Bronchial epithelial cell (primary cell): Measurements from ENCODE around the gene MAPK8IP1. TPM values are rescaled to one million over a fixed set of nuclear protein-coding genes. Genes with fewer than 3 reads are reported as not detected.

ENCODE experiments used
- DNase-seq: peaks from one replicate; pipeline ENCODE4 v3.0.0-alpha.2; 2010; ENCODE audit warnings: low read depth
- FAIRE-seq: peaks from 2 replicates; lab custom pipeline; 2011; peaks lifted over from hg19 to GRCh38; lab: Jason Lieb, UNC
- H3K27me3 ChIP-seq: 2 replicates; pipeline ENCODE4 v1.5.1; 2011; ENCODE audit warnings: low read length; ENCODE audit not compliant: control insufficient read depth, insufficient read depth
- H3K36me3 ChIP-seq: 2 replicates; pipeline ENCODE4 v1.5.1; 2011; ENCODE audit warnings: low read length; ENCODE audit not compliant: control insufficient read depth, insufficient read depth
- H3K4me3 ChIP-seq: 2 replicates; pipeline ENCODE4 v1.5.1; 2011; ENCODE audit warnings: mild to moderate bottlenecking, low read depth, low read length, control low read depth
- total RNA-seq: library from RNA; depleted of rRNA; stranded (reverse); fragments of >200 nt; gene quantifications from 2 replicates; pipeline ENCODE4 v1.2.1, GENCODE V29; 2014
- TF ChIP-seq, protein P1 (sequence below): IDR thresholded peaks from 2 replicates; pipeline ENCODE4 v1.5.1; 2011; ENCODE audit warnings: mild to moderate bottlenecking, moderate library complexity, low read length, control low read depth, inconsistent platforms; ENCODE audit not compliant: insufficient read depth, severe bottlenecking

The MAPK8IP1 gene
- total RNA-seq, 1 donor from 2014 or later: 0.26 TPM

DNA sequence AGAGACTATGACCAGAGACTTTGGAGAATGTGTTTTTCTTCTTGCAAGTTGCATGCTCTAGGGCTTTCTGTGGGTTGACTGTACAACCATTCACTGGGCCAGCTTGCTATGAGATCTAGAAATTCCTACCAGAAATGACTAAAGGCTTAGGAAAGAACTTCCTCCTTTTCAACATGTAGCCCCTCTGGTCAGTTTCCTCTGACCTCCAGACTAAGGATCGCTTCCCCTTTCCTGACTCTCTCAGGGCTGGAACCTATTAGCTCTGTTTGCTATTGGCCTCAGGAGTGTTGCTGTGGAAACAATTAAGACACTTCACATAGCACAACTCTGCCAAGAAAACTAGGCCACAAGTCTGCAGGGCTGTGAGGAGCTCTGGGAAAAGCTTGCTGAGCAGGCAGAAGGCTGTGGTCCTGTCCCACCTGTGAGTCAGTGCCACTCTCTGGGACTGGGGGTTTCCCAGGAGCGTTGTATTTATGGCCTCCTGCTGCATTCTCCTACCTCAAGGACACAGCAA, 27.4 kb upstream of the MAPK8IP1 start:
- no peak overlapping the region for H3K4me3 ChIP-seq
- TF ChIP-seq, protein P1, sequence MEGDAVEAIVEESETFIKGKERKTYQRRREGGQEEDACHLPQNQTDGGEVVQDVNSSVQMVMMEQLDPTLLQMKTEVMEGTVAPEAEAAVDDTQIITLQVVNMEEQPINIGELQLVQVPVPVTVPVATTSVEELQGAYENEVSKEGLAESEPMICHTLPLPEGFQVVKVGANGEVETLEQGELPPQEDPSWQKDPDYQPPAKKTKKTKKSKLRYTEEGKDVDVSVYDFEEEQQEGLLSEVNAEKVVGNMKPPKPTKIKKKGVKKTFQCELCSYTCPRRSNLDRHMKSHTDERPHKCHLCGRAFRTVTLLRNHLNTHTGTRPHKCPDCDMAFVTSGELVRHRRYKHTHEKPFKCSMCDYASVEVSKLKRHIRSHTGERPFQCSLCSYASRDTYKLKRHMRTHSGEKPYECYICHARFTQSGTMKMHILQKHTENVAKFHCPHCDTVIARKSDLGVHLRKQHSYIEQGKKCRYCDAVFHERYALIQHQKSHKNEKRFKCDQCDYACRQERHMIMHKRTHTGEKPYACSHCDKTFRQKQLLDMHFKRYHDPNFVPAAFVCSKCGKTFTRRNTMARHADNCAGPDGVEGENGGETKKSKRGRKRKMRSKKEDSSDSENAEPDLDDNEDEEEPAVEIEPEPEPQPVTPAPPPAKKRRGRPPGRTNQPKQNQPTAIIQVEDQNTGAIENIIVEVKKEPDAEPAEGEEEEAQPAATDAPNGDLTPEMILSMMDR: no peak
- H3K27me3 ChIP-seq: no peaks in the 10 kb centered on the region
- no peak for DNase-seq
- peaks cover 9% of the 10 kb centered on the region for H3K36me3 ChIP-seq
- no peak for FAIRE-seq

DNA sequence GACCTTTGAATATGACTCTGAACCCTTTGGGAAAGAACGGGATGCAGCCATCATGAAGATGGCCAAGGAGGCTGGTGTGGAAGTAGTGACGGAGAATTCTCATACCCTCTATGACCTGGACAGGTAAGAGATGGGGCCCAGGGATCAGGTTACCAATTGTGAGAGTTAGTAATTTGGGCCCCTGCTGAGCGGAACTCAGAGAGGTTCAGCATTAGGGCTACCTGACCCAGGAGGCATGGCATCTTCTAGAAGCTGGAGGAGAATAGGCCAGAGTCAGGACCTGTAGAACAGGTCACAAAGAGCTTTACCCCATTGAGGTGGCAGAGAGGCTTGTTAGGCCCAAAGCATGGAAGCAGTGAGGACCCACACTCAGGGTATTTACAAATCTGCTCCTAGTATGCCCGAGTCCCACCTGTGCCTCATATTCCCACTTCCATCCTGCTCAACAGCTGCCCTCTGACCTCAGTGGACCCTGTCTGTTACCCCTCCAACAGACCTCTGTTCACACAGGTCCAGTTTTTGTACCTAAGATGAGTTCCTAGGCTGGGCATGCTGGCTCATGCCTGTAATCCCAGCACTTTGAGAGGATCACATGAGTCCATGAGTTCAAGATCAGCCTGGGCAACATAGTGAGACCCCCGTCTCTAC, 26.6 kb upstream of the MAPK8IP1 start:
- DNase-seq (no peak), FAIRE-seq (no peak)
- TF ChIP-seq, protein P1: no peak
- Histone ChIP-seq H3K27me3 (no peaks in the 10 kb centered on the region), H3K36me3 (peaks cover 12% of the 10 kb centered on the region), H3K4me3 (no peak overlapping the region)

- peaks cover 12% of the 10 kb centered on the region for H3K36me3 ChIP-seq
These were observed 25.8 kb upstream of the MAPK8IP1 start for GRCh38 chr11:45859661-45860140.

DNA sequence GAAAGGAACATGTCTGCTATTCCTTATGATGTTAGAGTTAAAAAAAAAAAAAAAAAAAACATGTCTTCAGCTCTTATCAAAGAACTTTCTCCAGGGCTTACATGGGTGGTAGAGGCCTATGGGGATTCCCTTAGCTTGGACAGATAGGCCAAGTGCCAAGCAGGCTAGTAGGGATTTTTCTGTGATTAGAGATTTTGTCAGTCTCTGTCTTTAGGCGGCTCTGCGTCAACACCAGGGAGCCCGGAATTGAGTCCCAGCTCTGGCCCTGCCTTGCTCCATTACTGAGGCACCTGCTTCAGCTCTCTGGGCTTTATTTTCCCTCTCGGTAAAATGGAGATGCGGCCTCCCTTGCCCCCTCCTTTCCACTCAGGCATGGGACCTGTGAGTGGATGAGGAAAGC, 25.1 kb upstream of the MAPK8IP1 start:
- no peak for FAIRE-seq
- H3K27me3 ChIP-seq: no peaks in the 10 kb centered on the region
- H3K36me3 ChIP-seq: peaks cover 12% of the 10 kb centered on the region
- H3K4me3 ChIP-seq: no peak overlapping the region
- DNase-seq: no peak
- TF ChIP-seq, protein P1: no peak

More at GRCh38 chr11:45859661-45860140, 25.8 kb upstream of the MAPK8IP1 start:
- H3K4me3 ChIP-seq: no peak overlapping the region
- TF ChIP-seq, protein P1: no peak
- peak; percentile 70 for DNase-seq
- FAIRE-seq: no peak
- no peaks in the 10 kb centered on the region for H3K27me3 ChIP-seq

- no peak overlapping the region for H3K4me3 ChIP-seq
- DNase-seq: no peak
- no peak for FAIRE-seq
- no peaks in the 10 kb centered on the region for H3K27me3 ChIP-seq
- TF ChIP-seq, protein P1: no peak
- peaks cover 15% of the 10 kb centered on the region for H3K36me3 ChIP-seq
These were observed 24.5 kb upstream of the MAPK8IP1 start for GRCh38 chr11:45860764-45861510.
